IPS DF 4.7 (cell line): ENCODE data around the gene RNF145.
"Not testable (repeated sequence)": the region's sequence is repeated elsewhere in the genome, so short reads cannot be mapped to it uniquely, and the experiment has no call there.

Experiments
- DNase-seq: peaks from one replicate; pipeline ENCODE4 v3.0.0-alpha.2; 2013; ENCODE audit warnings: low spot score; ENCODE audit errors: extremely low read depth

Gene RNF145

GRCh38 chr5:159209438-159210209, at the start of gene RNF145:
Gene RNF145, minus strand, starts transcription at chr5:159209553. Its CDS starts 5,936 bp downstream, at chr5:159203617.
- DNase-seq, result no peak

GRCh38 chr5:159258361-159258760, 49.0 kb upstream of the RNF145 start:
- DNase-seq, result no peak

DNA sequence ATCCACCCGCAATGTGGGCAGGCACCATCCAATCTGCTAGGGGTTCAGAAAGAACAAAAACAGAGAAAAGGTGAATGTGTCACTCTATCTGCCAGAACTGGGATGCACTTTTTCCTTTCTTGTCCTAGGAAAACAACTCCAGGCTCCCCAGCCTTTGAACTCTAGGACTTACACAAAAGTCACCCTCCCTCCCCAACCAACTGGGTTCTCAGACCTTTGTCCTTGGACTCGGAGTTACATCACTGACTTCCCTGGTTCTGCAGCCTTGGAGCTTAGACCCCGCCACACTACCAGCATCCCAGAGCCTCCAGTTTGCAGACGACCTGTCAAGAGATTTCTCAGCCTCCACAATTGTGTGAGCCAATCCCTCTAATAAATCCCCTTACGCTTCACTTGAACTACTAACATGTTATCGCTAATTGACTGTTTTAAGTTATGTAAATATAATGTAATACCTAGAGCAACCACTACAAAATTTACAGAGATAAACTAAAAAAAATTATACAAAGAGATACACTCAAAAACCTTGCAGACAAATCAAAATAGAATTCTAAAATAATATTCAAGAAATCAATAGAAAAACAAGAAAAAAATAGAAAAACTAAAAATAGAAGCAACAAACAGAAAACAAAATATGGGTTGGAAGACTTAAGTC, 48.4 kb upstream of the RNF145 start:
- DNase-seq, result no peak

DNA sequence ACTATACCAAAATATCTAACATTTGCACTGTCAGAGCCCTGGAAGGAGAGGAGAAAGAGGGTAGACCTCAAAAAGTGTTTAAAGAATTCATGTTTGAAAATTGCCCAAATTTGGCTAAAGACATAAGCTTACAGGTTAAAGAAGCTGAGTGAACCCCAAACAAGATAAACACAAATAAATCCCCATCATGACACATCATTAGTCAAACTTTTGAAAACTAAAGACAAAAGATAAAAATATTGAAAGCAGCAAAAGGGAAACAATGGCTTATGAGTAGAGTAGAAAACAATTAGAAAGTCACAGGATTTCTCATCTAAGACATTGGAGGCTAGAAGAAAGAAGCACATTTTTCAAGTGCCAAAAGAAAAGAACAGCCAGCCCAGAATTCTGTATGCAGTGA, 47.7 kb upstream of the RNF145 start:
- DNase-seq, result no peak

- no peak for DNase-seq
Observed at GRCh38 chr5:159252195-159252594, 42.8 kb upstream of the RNF145 start.

- no peak for DNase-seq
Observed at GRCh38 chr5:159249158-159249557, 39.8 kb upstream of the RNF145 start.

DNA sequence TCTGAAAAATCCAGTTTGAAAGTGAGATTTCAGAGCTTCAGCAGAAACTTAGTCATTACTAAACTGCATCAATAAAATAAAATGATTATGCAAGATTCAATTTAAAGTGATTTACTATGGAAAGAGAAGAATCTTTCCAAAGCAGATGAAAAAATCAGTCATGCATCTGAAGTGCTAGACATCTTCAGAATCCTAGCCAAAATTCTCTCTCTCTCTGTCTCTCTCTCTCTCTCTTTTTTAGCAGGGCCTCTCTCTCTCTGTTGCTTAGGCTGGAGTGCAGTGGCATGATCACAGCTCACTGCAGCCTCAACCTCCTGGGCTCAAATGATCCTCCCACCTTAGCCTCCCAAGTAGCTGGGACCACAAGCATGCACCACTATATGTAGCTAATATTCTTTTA, 35.5 kb upstream of the RNF145 start:
- DNase-seq, result no peak

- no peak for DNase-seq
Observed at GRCh38 chr5:159244163-159244562, 34.8 kb upstream of the RNF145 start.

GRCh38 chr5:159243385-159243784, 34.0 kb upstream of the RNF145 start:
- no peak for DNase-seq

DNA sequence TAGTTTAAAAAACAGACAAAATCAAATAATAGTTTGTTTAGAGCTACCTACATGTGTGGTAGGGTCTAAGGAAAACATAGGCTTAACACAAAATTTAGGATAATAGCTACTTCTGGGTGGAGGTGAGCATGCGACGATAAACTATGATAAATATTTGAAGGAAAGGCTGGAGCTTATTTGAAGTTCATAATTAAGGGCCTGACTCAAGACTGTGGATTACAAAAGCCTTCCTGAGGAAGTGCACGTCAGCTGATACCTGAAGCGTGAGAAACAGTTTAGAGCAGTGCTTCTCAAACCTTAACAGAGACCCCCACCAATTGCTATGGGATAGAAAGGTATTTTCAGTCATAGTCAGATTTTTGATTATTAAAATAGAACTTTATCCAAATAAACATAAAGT, 33.3 kb upstream of the RNF145 start:
- DNase-seq, result no peak

DNA sequence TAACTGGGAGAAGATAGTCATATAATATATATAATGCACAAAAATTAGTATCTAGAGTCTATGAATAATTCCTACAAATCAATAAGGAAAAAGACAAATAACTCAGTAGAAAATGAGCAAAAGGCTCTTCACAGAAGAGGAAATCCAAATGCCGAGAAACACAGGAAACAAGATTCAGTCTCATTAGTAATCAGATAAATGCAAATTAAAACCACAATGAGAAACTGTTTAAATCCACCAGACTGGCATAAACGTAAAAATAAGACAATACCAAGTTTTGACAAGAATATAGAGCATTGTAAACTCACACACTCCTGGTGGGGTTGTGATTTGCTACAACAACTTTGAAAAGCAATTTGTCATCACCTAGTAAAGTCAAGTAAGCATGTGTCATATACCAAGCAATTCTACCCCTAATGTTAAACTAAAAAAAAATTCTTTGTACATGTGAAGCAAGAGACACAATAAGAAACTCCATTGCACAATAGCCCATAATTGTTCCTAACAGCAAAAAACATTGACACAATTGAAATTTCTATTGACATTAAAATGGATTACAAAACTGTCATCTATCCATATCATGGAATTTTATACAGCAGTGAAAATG, 32.7 kb upstream of the RNF145 start:
- no peak for DNase-seq

DNA sequence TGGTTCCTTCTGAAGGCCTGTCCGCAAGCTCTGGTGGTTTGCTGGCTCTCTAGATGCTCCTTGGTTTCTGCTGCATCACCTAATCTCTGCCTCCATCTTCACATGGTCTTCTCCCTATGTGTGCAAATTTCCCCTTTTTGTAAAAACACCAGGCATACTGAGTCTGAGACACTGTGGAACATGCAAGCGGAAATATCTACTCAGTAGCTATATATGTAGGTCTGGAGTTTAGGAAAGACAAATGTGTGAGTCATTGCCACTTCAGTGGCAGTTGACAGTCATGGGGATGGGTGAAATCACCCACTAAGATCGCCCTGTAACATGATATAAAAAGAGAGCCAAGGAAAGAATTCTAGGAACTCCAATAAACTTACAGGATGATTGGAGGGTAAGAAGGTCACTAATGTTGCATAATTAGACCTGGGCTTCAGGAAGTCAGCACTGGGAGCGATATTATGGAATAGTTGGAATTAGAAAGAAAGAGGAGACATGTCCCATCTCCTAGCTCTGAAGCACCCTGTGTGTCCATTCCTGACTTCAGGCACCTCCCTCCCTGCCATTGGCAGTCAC, 31.0 kb upstream of the RNF145 start:
- no peak for DNase-seq

DNA sequence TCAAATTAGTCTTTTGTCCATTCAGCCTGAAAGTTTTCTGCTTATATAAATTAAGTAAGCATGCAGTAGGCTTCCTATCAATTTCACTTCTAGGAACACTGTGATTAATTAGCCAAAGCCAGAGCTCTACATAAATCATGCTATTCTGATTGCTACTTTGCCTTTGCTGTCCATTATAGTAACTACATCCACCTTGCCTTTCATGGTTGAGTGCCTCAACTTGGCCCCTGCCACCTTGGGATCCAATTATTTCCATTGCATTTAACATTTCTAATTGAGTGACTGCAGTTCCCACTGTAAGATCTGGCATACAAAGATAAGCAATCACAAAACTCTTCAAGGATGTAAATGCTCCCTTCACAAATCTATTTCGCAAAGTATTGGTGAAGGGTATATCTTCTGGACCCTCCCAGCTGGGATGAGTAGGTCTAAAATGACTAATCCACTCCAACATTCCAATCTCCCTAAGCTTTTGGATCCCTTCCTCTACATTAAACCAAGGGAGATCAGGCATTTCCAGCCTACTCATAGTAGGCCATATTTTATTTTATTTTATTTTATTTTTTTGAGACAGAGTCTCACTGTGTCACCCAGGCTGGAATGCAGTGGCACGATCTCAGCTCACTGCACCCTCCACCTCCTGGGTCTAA, 26.6 kb upstream of the RNF145 start:
- DNase-seq, result not testable (repeated sequence)

DNA sequence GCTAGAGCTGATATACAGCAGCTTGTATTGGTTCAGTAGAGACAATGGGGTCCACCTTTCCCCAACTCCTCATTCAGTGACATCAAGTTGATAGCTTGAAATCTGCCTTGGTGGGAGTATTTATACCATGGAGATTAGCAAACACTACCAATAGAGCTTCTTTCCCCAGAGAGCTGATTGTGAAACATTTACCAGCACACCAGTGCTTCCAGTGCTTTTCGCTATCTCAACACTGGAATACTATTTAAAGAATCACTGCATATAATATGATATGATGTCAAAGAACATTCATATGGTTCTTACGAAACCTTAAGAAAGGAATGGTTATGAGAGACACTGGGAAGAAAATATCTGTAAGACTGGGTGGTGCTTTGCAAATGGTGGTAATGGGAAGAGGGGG, 21.8 kb upstream of the RNF145 start:
- no peak for DNase-seq

- no peak for DNase-seq
Observed at GRCh38 chr5:159230657-159231056, 21.3 kb upstream of the RNF145 start.

GRCh38 chr5:159228097-159228496, 18.7 kb upstream of the RNF145 start:
- DNase-seq, result not testable (repeated sequence)

DNA sequence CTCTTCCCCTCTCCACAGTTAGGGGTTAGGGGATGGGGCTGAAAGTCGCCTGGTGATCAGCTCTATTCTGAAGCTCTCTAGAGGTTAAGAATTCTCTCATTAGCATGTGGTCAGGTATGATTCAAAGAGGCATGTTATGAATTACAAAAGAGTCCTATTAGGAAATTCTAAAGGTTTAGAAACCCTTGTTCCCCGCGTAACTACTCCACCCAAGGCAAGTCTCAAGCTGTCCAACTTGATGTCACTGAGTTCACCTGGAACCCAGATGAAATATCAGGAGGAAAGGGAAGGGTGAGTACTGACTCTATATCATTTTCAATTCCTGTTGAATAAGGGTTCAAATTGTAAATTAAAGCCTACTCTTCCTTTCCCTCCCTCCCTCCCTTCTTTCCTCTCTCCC, 18.1 kb upstream of the RNF145 start:
- no peak for DNase-seq

DNA sequence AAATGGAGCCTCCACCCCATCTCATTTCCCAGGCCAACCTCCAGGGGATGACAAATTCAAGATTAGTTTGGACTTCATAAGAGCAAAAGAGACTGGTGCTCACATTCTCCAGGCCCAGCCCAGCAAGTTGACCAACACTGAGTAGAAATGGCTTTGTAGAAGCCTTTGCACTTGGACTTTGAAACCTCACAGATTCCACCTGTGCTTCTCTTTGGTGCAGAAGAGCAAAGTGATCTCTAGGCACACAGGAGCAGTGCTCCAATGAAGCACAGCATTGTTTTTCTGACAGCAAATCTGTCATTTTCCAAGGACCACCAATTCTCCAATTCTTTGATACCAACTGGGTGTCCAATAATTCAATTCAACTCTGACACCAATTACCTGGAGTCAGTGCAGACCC, 17.1 kb upstream of the RNF145 start:
- DNase-seq, result no peak

DNA sequence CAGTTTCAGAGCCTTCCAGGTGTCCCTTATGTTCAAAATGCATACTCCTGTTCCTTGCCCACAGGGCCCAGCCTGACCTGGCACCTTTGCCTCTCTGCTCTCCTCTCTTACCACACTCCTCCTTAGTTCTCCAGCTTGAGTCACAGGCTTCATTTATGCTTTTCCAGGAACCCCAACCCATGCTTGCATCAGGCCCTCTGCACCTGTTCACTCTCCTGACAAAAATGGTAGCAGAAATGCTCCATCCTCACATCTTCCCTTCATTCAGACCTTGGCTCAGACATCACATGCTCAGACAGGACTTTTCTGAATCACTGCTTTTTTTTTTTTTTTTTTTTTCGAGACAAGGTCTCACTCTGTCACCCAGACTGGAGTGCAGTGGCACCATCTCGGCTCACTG, 15.1 kb upstream of the RNF145 start:
- no peak for DNase-seq

DNA sequence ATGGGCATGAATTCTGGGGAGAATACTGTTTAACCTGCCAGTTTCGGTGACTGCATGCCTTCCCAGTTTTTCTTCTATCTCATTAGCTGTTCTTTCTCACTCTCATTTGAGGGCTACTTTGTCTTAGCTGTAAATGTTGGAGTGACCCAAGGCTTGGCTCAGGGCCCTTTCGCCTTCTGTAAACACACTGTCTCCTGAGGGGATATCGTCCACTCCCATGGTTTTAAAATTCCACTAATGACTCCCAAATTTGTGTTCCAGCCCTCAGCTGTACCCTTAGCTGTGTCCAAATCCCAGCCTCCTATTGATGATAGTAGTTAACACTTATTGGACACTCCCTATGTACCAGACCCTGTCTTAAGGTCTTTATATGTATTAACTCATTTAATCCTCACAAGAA, 14.1 kb upstream of the RNF145 start:
- no peak for DNase-seq

- no peak for DNase-seq
Observed at GRCh38 chr5:159220206-159220605, 10.9 kb upstream of the RNF145 start.

- no peak for DNase-seq
Observed at GRCh38 chr5:159218595-159219023, 9.3 kb upstream of the RNF145 start.
